Measurements from ENCODE around the gene LRGUK.

GRCh38 chr7:134083766-134084487 lies 43.2 kb upstream of the LRGUK start:
- TF ChIP-seq, protein P1, sequence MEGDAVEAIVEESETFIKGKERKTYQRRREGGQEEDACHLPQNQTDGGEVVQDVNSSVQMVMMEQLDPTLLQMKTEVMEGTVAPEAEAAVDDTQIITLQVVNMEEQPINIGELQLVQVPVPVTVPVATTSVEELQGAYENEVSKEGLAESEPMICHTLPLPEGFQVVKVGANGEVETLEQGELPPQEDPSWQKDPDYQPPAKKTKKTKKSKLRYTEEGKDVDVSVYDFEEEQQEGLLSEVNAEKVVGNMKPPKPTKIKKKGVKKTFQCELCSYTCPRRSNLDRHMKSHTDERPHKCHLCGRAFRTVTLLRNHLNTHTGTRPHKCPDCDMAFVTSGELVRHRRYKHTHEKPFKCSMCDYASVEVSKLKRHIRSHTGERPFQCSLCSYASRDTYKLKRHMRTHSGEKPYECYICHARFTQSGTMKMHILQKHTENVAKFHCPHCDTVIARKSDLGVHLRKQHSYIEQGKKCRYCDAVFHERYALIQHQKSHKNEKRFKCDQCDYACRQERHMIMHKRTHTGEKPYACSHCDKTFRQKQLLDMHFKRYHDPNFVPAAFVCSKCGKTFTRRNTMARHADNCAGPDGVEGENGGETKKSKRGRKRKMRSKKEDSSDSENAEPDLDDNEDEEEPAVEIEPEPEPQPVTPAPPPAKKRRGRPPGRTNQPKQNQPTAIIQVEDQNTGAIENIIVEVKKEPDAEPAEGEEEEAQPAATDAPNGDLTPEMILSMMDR (IDR thresholded peaks at IDR 0.05): no peak
- no peak for TF ChIP-seq POLR2A (IDR thresholded peaks at IDR 0.05)

Measured in right lobe of liver (tissue), 4 donors.